ENCODE measurements around the gene CPXM2.

Gene CPXM2

GRCh38 chr10:123787566-123787965 lies 104.0 kb downstream of the CPXM2 start:
- Histone ChIP-seq H3K4me3 (no peak overlapping the region), H3K36me3 (peaks cover 0 to 10% (median 6%) of the 10 kb centered on the region in 3 donors), H3K27me3 (no peaks in the 10 kb centered on the region), H3K27ac (no peak overlapping the region), H3K9me3 (no peaks in the 10 kb centered on the region), H3K4me1 (peaks cover 0 to 5% (median 0%) of the 10 kb centered on the region in 4 donors)
- DNase-seq = no peak
- intact Hi-C loops (cut with DNase I; ENCODE audit: low total_unique reads) = no loop called here
- no peak for TF ChIP-seq CTCF (IDR thresholded peaks at IDR 0.05)

- no peak overlapping the region for H3K27ac ChIP-seq
- H3K4me3 ChIP-seq = no peak overlapping the region
- no peaks in the 10 kb centered on the region for H3K9me3 ChIP-seq
- H3K36me3 ChIP-seq = peaks cover 0 to 10% (median 5%) of the 10 kb centered on the region in 3 donors
- no peaks in the 10 kb centered on the region for H3K27me3 ChIP-seq
- H3K4me1 ChIP-seq = peaks cover 0 to 9% (median 0%) of the 10 kb centered on the region in 4 donors
- no peak for DNase-seq
- no peak for TF ChIP-seq CTCF (IDR thresholded peaks at IDR 0.05)
- intact Hi-C loops (cut with DNase I; ENCODE audit: low total_unique reads) = no loop called here
These were observed 104.7 kb downstream of the CPXM2 start for GRCh38 chr10:123786896-123787295.

DNA sequence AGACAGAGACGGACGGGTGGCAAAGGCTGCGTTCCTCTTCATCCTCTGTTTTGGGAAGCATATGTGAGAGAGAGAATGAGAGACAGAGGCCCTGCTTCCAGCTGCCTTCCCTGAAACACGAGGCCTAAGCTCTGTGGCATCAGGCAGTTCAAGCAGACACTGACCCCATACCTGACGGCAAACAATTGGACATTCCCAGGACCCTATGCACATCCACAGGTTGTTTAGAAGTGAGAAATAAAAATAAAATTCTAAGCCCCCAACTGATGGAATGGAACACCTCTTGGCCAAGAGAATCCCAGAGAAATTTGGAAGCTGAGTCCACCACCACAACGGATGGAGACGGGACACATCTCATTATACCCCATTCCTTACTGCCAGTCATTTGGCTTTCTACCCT lies 105.3 kb downstream of the CPXM2 start:
- TF ChIP-seq CTCF (IDR thresholded peaks at IDR 0.05) = no peak
- Histone ChIP-seq H3K27me3 (no peaks in the 10 kb centered on the region), H3K9me3 (no peaks in the 10 kb centered on the region), H3K4me3 (no peak overlapping the region), H3K36me3 (peaks cover 0 to 10% (median 0%) of the 10 kb centered on the region in 3 donors), H3K4me1 (peaks cover 0 to 10% (median 0%) of the 10 kb centered on the region in 4 donors), H3K27ac (no peak overlapping the region)
- intact Hi-C loops (cut with DNase I; ENCODE audit: low total_unique reads) = no loop called here
- DNase-seq = no peak

DNA sequence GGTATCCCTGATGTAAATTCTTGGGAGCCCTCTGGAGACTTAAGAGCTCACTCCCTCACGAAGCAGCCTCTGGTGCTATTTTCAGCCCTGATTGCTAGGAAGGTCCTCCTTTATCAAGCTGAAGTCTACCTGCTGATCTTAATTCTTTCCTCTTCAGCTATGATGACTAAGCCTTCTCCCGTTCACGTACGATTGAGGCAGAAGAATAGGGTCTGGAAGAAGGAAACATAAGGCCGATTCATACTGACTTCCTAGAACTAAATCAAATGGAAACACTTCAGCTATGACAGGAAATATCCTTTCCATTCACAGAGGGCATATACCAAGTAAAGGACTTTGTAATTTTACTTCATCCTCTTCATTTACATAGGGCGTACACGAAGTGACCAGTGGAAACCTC lies 107.0 kb downstream of the CPXM2 start:
- no peak overlapping the region for H3K27ac ChIP-seq
- intact Hi-C loops (cut with DNase I; ENCODE audit: low total_unique reads) = no loop called here
- no peak for DNase-seq
- TF ChIP-seq CTCF (IDR thresholded peaks at IDR 0.05) = no peak
- H3K36me3 ChIP-seq = peaks cover 0 to 7% (median 0%) of the 10 kb centered on the region in 3 donors
- H3K27me3 ChIP-seq = no peaks in the 10 kb centered on the region
- H3K4me1 ChIP-seq = peaks cover 0 to 10% (median 0%) of the 10 kb centered on the region in 4 donors
- H3K4me3 ChIP-seq = no peak overlapping the region
- H3K9me3 ChIP-seq = no peaks in the 10 kb centered on the region

DNA sequence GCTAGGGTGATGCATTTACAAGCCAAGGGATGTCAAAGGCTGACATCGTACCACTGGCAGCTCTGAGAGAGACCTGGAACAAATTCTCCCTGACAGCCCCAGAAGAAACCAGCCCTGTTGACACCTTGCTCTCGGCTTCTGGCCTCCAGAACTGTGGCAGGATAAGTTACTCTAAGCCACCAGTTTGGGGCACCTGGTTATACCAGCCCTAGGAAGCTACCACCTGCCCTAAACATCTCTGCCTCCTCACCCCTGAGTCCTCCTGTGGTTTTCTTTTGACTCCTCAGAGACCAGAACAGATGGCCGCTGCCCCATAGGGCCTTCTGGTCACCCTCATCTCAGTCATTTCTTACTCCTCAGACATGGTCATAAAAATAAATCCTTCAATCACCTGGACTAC lies 107.4 kb downstream of the CPXM2 start:
- intact Hi-C loops (cut with DNase I; ENCODE audit: low total_unique reads) = no loop called here

More for the DNA sequence above, 107.4 kb downstream of the CPXM2 start:
- TF ChIP-seq CTCF (IDR thresholded peaks at IDR 0.05) = no peak
- Histone ChIP-seq H3K4me1 (peaks cover 0 to 10% (median 0%) of the 10 kb centered on the region in 4 donors), H3K4me3 (no peak overlapping the region), H3K36me3 (peaks cover 0 to 7% (median 0%) of the 10 kb centered on the region in 3 donors), H3K27ac (no peak overlapping the region), H3K27me3 (no peaks in the 10 kb centered on the region), H3K9me3 (no peaks in the 10 kb centered on the region)
- DNase-seq = no peak

Measured in tibial artery (tissue), 4 donors.